GM20000 (cell line): ENCODE measurements around the gene CFAP97D2.
"Not testable (repeated sequence)": the region's sequence is repeated elsewhere in the genome, so short reads cannot be mapped to it uniquely, and the experiment has no call there.

Source experiments
- DNase-seq: peaks from one replicate; pipeline ENCODE4 v3.0.0; 2012; ENCODE audit warnings: low spot score
- CTCF ChIP-seq: IDR thresholded peaks from 2 replicates; pipeline ENCODE4 v1.5.1; 2012; ENCODE audit warnings: mild to moderate bottlenecking, control low read depth; ENCODE audit errors: extremely low read depth, missing control alignments

Gene CFAP97D2

GRCh38 chr13:114260814-114261213 lies 81.8 kb downstream of the CFAP97D2 start:
- TF ChIP-seq CTCF, result no peak
- no peak for DNase-seq

- TF ChIP-seq CTCF, result no peak
- no peak for DNase-seq
These were observed 82.4 kb downstream of the CFAP97D2 start for GRCh38 chr13:114261328-114261965.

GRCh38 chr13:114263578-114263977 lies 84.5 kb downstream of the CFAP97D2 start:
- no peak for DNase-seq
- no peak for TF ChIP-seq CTCF

- DNase-seq, result not testable (repeated sequence)
These were observed 85.3 kb downstream of the CFAP97D2 start for GRCh38 chr13:114264313-114264712.

GRCh38 chr13:114264886-114265611 lies 86.0 kb downstream of the CFAP97D2 start:
- TF ChIP-seq CTCF, result no peak
- no peak for DNase-seq

- no peak for TF ChIP-seq CTCF
- no peak for DNase-seq
These were observed 87.2 kb downstream of the CFAP97D2 start for GRCh38 chr13:114266241-114266640.

GRCh38 chr13:114268344-114269280 lies 89.6 kb downstream of the CFAP97D2 start:
- DNase-seq, result no peak
- no peak for TF ChIP-seq CTCF
